Breast epithelium (tissue), 3 donors: ENCODE data around the gene ZNF668.

Experiments used
- CTCF ChIP-seq, 3 donors: fragments of 450-650 bp; IDR thresholded peaks; one replicate each; pipeline ENCODE4 v1.5.1; 2016 to 2017; ENCODE audit warnings: antibody characterized with exemption in 3 of 3, mild to moderate bottlenecking in 3 of 3, moderate library complexity in 3 of 3
- POLR2A ChIP-seq: fragments of 450-650 bp; IDR thresholded peaks from one replicate; pipeline ENCODE4 v1.6.1; 2016; ENCODE audit warnings: antibody characterized with exemption, mild to moderate bottlenecking, moderate library complexity
- POLR2AphosphoS5 ChIP-seq, 3 donors: sonication (generic); formaldehyde crosslinking; IDR thresholded peaks; one replicate each; pipeline ENCODE4 v1.6.1; 2017; ENCODE audit warnings: antibody characterized with exemption in 3 of 3

- TF ChIP-seq CTCF (IDR thresholded peaks at IDR 0.05) (no peak), POLR2A (no peak), POLR2AphosphoS5 (IDR thresholded peaks at IDR 0.05) (no peak)
These were observed 30.7 kb downstream of the ZNF668 start for GRCh38 chr16:31043352-31043751.
